T-helper 2 cell (primary cell): Measurements from ENCODE around the gene CKS1B.

Experiments
- DNase-seq, 5 experiments: peaks; one replicate each; pipeline versions ENCODE4 v3.0.0 to v3.0.0-alpha.2; 2012 to 2022

Gene CKS1B

GRCh38 chr1:155015527-155016230 lies 41.2 kb downstream of the CKS1B start:
- DNase-seq, result no peak

GRCh38 chr1:155016231-155016831 lies 41.9 kb downstream of the CKS1B start:
- peak in 1 of 5 experiments; percentile 64 for DNase-seq

- peak; percentile 80 to 88 (median 83) for DNase-seq
Measured at GRCh38 chr1:155017041-155017945, 42.8 kb downstream of the CKS1B start.

- no peak for DNase-seq
Measured at GRCh38 chr1:155017946-155018316, 43.5 kb downstream of the CKS1B start.

GRCh38 chr1:155018617-155019348 lies 44.3 kb downstream of the CKS1B start:
- DNase-seq, result no peak

GRCh38 chr1:155019377-155020245 lies 45.1 kb downstream of the CKS1B start:
- no peak for DNase-seq

- DNase-seq, result no peak
Measured at GRCh38 chr1:155022136-155022926, 47.9 kb downstream of the CKS1B start.

- DNase-seq, result no peak
Measured at GRCh38 chr1:155022927-155023236, 48.4 kb downstream of the CKS1B start.

GRCh38 chr1:155023627-155024026 lies 49.1 kb downstream of the CKS1B start:
- DNase-seq, result no peak

- DNase-seq, result no peak
Measured at GRCh38 chr1:155024315-155024714, 49.8 kb downstream of the CKS1B start.

- DNase-seq, result no peak
Measured at GRCh38 chr1:155026154-155026553, 51.7 kb downstream of the CKS1B start.

- DNase-seq, result no peak
Measured at GRCh38 chr1:155026588-155026987, 52.1 kb downstream of the CKS1B start.
